Measurements from ENCODE around the gene FOXE3. TPM values are rescaled to one million over a fixed set of nuclear protein-coding genes. Genes with fewer than 3 reads are reported as not detected.
"Not testable (repeated sequence)": the region's sequence is repeated elsewhere in the genome, so short reads cannot be mapped to it uniquely, and the experiment has no call there.

FOXE3 gene
- total RNA-seq, 1 donor from 2014 or later, result 0.16 TPM

DNA sequence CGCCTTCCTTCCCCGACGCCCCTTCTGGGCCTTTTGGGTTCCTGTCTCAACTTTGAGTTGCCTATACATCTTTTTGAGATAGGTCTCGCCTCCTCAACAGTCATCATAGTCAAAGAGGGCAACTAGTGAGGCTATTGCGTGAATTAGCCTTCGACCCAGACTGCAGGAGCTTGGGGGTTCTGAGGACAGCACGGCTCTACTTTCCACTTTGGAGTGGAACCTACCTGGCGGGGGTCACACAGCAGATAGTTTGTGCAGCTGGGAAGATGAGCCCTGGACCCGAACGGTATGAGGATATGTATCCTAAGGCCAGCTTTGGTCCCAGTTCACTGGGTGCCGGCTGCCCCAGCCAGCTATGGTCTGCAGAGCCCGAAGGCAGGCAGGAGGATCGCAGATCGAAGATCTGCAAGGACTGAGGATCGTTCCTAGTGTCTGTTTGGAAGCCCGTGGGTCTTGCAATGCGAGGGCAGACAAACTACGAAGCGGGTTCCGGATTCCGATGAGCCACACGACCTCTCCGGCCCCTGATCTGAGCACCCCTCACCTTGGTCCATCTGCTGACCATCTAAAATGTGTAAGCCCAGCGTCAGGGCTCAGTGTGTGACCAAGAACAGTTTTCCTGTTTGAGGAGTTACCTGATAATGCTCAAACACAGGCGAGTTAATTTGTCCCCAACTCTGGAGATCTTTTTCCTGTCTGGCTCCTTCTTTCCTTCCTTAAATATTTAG, 29.9 kb downstream of the FOXE3 start:
- DNase-seq (ENCODE audit: low read depth), result no peak

DNA sequence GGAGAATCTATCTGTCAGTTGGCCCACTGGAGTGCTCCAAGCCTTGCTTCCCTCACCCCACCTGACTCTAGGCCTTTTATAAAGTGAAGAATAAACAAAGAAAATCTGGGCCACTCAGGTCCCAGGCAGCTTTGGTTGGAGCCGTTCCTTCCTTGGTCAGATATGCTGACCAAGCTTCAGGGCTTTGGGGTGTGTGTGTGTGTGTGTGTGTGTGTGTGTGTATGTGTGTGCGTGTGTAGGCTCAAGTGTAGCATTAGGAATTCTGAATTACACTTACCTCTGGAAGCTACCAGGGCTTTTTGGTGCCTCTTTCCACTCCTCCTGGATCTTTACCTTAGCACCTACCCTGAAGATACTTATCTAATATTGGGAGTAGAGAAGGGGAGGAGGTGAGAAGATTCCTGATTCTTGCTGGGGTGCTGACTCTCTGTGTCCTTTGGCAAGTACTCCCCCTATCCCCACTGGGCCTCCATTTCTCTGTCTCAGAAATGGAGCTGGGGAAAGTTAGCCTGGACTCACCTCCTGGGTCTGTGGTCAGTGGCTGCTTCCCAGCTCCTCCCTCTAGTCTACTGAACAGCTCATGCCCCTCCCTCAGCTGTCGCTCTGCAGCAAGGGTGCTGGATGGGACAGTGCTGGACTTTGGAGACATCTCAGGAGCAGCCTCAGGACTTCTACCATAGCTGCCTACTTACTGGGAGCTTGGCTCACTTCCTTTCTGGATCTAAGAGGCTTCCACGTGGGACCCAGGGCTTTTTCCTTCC, 32.6 kb downstream of the FOXE3 start:
- DNase-seq (ENCODE audit: low read depth), result no peak

DNA sequence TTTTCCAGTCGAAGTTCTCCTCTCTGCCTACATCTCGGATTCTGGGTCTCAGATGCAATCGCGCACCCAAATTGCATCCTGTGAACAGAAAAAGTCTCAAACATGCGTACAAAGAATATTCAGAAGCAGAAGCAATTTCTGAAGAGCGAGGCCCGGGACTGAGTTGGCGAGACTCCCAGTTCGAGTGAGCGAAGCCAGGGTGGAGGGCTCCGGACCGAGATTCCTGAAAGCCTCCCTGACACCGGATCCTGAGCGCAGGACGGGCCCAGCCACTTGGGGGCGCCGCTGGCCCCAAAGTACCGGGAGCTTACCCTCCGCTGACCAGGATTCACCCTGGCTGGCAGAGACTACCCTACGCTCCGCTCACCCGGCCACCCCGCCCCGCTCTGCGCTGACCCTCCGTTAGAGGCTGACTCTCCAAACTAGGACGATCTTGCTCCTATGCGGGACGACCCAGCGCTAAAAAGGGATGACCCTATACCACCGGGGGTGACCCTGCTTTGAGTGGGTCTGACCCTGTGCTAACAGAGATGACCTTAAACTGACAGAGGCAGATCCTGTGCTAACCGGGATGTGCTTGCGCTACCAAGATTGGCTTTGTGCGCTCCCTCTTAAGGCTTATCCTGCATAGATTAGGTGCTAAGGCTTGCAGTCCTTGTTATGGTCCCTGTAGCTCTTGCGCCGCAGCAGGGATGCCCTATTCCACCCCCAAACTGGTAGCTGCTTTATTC, 33.9 kb downstream of the FOXE3 start:
- DNase-seq (ENCODE audit: low read depth), result no peak

DNA sequence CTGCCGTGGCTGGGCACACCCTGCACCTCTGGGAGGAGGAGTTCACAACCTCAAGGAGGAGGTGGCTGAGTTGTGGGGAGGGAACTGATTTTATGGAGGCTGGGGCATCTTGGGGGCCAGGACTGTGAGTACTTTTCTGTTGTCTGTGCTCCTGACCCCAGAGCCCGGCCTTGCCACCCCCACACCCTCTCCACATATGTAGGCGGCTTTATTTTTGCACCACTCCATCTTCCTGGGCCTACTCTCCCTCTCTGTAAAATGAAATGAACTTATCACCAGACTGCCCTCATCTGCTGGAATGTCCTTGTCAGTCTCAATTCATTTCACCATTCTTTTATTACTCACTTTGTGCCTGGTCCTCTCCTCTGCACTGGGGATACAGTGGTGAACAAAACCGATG, 34.5 kb downstream of the FOXE3 start:
- DNase-seq (ENCODE audit: low read depth), result no peak

DNA sequence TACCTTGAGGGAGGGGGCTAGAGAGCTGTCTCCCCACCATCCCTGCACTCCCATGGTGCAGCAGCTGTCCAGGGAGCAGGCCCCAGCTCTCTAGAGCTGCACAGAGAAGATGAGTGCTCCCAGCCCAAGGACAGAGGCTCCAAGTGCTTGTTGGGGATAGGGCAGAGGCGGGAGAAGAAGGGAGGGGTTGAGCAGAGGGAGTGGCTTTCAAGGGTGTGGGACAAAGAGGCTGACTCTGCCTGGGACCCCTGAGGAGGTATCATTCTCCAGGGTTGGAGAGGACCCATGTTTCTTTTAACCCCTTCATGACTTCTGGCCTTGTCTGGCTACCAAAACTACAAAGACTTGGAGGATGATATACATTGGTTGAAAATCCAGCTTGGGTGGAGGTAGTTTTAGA, 36.3 kb downstream of the FOXE3 start:
- DNase-seq (ENCODE audit: low read depth), result no peak

DNA sequence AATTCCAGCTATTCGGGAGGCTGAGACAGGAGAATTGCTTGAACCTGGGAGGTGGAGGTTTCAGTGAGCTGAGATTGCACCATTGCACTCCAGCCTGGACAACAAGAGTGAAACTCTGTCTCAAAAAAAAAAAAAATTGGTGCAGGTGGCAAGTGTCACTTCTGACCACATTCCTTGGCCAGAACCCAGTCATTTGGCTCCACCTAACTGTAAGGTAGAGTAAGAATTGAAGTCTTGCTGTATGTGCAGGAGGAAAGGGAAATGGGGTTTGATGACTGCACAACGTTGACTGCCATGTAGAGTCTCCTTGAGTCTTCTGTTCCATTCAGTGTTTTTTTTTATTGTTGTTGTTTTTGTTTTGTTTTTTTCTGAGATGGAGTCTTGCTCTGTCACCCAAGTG, 37.8 kb downstream of the FOXE3 start:
- not testable (repeated sequence) for DNase-seq (ENCODE audit: low read depth)

DNA sequence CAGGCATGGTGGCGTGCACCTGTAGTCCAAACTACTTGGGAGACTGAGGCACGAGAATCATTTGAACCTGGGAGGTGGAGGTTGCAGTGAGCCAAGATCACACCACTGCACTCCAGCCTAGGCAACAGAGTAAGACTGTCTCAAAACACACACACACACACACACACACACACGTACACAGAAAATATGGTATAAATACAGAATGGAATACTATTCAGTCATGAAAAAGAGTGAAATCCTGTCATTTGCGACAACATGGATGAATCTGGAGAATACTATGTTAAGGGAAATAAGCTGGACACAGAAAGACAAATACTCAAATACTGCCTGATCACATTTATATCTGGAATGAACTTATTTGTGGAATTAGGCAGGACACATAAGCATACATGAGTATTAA, 40.2 kb downstream of the FOXE3 start:
- DNase-seq (ENCODE audit: low read depth), result no peak

DNA sequence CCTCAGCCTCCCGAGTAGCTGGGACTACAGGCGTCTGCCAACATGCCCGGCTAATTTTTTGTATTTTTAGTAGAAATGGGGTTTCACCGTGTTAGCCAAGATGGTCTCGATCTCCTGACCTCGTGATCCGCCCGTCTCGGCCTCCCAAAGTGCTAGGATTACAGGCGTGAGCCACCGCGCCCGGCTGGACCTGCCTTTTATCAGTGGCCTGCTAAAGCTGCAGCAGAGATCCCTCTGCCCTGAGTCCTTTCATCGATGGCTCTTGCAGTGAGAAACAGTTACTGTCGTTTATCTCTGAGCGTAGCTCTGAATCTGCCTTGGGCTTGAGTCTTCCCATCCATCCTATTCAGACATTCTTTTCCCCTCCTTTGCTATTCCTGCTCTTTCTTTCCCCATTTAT, 41.5 kb downstream of the FOXE3 start:
- not testable (repeated sequence) for DNase-seq (ENCODE audit: low read depth)

DNA sequence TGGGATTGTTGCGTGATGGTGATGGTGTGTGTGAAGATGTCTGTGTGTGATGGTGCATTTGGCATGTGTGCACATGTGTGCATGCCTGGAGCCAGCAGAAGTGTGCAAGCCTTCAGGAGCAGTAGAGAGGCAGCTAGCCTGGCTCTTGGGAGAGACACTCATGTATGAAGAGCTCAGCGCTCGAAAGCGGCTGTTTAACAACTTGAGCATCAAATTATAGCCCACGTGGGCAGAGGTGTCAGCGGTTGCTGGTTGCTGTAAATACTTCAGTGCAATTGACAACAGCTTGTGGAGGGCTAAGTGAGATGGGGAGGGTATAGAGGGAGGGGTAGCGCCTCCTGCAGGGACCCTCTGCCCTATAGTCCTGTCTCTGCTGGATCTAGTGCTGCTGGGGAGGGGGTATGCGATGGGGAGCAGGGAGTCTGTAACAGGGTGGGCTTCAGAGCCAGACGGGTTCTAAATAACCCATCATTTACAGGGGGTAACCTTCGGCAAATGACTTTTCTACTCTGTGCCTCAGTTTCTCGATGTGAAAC, 43.2 kb downstream of the FOXE3 start:
- DNase-seq (ENCODE audit: low read depth), result no peak

DNA sequence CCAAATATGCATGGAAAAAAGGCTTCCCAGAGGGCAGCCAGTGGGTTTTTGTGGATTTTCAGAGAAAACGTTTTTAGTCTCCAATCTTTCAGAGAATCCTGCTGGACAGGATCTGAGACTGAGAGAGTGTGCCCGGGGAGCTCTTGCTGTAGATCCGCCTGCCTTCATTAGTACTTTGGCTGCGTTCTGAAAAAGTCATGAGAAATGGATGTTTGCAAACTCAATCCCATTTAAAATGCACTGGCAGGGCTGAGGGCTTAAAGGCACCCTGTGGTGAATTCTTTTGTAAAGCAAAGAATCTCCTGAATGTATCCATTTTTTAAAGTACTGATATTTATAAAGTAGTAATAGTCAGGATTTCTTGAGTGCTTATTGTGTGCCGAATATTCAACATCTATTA, 44.0 kb downstream of the FOXE3 start:
- no peak for DNase-seq (ENCODE audit: low read depth)

DNA sequence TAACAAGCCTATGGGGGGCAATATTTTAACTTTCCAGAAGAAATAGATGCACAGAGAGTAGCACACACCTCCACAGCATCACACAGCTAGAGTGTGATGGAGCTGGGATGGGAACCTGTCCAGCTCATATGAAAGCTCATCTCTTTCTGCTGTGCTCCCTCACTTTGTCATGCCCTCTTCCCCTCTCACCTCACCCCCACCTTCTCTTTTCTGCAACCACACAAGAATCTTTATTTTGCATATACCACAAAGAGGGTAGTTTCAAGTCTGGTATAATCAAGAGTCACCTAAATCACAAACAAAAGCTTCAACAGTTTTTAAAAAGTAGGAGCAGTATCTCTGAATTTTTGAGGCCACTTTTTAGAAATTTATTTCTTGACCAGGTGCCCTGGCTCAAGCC, 44.4 kb downstream of the FOXE3 start:
- DNase-seq (ENCODE audit: low read depth), result no peak

DNA sequence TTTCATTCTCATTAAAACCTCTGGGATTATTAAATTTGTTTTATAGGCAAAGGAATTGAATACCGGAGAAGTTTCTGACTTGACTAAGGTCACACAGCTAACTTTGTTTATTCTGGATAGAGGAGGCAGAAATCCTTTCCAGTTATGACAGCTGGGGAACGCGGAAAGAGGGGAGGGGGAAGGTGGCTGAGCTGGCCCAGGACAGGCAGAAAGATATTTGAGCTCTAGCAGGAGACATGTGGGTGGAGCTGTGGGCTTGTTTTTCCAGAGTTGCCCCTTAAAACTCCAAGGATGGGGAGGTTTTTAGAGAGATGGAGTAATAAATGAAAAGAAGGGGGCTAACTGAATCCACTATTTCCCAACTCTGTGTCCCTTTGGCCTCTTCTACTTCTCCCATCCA, 49.5 kb downstream of the FOXE3 start:
- DNase-seq (ENCODE audit: low read depth), result peak; percentile 26

Other genes with a start within 250 kb of the FOXE3 start
- not detected in 2 replicates for gene PDZK1IP1, start 226.2 kb upstream of the FOXE3 start, total RNA-seq
- gene TAL1, start 184.1 kb upstream of the FOXE3 start, total RNA-seq, result not detected in 2 replicates
- 0.99 and 1.4 TPM in 2 replicates for gene STIL, start 102.1 kb upstream of the FOXE3 start, total RNA-seq
- 100 and 127 TPM in 2 replicates for gene CMPK1, start 82.5 kb upstream of the FOXE3 start, total RNA-seq
- 0.05 and 0.37 TPM in 2 replicates for gene FOXD2, start 21.8 kb downstream of the FOXE3 start, total RNA-seq

All from myocyte (in vitro differentiated cells).